GM12878 (cell line): ENCODE measurements around the gene KLF17. TPM values are rescaled to one million over a fixed set of nuclear protein-coding genes. Genes with fewer than 3 reads are reported as not detected.

ENCODE experiments used
- ATAC-seq: fragments of 200-7000 bp; cut with Tn5 transposase; 3 replicates; pipeline ENCODE4 v1.9.1; 2020; ENCODE audit warnings: mild to moderate bottlenecking, moderate library complexity
- BruUV-seq: library from RNA; stranded (reverse); fragments of 400-500 nt; replicated peaks from 2 replicates; lab custom pipeline; 2021; lab: Mats Ljungman, UMichigan
- CTCF ChIA-PET: fragments of 300-600 bp; sonication (Branson Sonifier 250); formaldehyde crosslinking; extraction: SDS; loops from one replicate; lab custom pipeline; 2021; ENCODE audit warnings: inconsistent platforms; lab: Yijun Ruan, JAX
- POLR2A ChIA-PET: fragments of 350-600 bp; formaldehyde crosslinking; extraction: SDS; loops from one replicate; lab custom pipeline; 2021; ENCODE audit warnings: inconsistent platforms; lab: Charles Lee
- RAD21 ChIA-PET: fragments of 300-600 bp; sonication (Branson Sonifier 250); formaldehyde crosslinking; loops from one replicate; lab custom pipeline; 2023; ENCODE audit warnings: antibody characterized with exemption; ENCODE audit not compliant: unreplicated experiment; lab: Charles Lee
- SMC1A ChIA-PET: fragments of 300-600 bp; sonication (Branson Sonifier 250); formaldehyde crosslinking; loops from one replicate; lab custom pipeline; 2023; ENCODE audit not compliant: unreplicated experiment, uncharacterized antibody; lab: Charles Lee
- DNase-seq: peaks from one replicate; pipeline ENCODE4 v3.0.0-alpha.2; 2011; ENCODE audit warnings: low read depth, low spot score
- FAIRE-seq: peaks from 3 replicates; lab custom pipeline; 2011; peaks lifted over from hg19 to GRCh38; lab: Jason Lieb, UNC
- H2AFZ ChIP-seq: 2 replicates; pipeline ENCODE4 v1.6.0; 2011; ENCODE audit warnings: low read depth, low read length, control low read depth; ENCODE audit not compliant: control insufficient read depth
- H3K27ac ChIP-seq: 2 replicates; pipeline ENCODE4 v1.5.1; 2011; ENCODE audit warnings: control low read depth; ENCODE audit not compliant: control insufficient read depth, insufficient read depth
- H3K27me3 ChIP-seq, 2 experiments: replicated peaks in 1 of 2; 2 replicates each; pipeline versions ENCODE4 v1.6.0 to v1.6.1; 2011; ENCODE audit warnings: low read length in 1 of 2; ENCODE audit not compliant: control insufficient read depth in 2 of 2, insufficient read depth in 2 of 2
- H3K36me3 ChIP-seq, 2 experiments: 2 replicates each; pipeline ENCODE4 v1.5.1; 2011; ENCODE audit warnings: low read length in 1 of 2; ENCODE audit not compliant: control insufficient read depth in 2 of 2, insufficient read depth in 2 of 2
- H3K4me1 ChIP-seq: 2 replicates; pipeline ENCODE4 v1.6.1; 2011; ENCODE audit warnings: mild to moderate bottlenecking, low read length, moderate library complexity, mixed read lengths; ENCODE audit not compliant: control insufficient read depth, insufficient read depth
- H3K4me2 ChIP-seq: 2 replicates; pipeline ENCODE4 v1.6.0; 2011; ENCODE audit warnings: control low read depth; ENCODE audit not compliant: control insufficient read depth, insufficient read depth
- H3K4me3 ChIP-seq: fragments of 200-600 bp; sonication (generic); 2 replicates; pipeline ENCODE4 v1.5.1; 2016
- H3K79me2 ChIP-seq: 2 replicates; pipeline ENCODE4 v1.6.0; 2011; ENCODE audit warnings: low read length; ENCODE audit not compliant: control insufficient read depth, insufficient read depth
- H3K9ac ChIP-seq: 2 replicates; pipeline ENCODE4 v1.8.0; 2011; ENCODE audit warnings: low read length, control low read depth, mixed read lengths; ENCODE audit not compliant: control insufficient read depth, insufficient read depth
- H3K9me3 ChIP-seq: replicated peaks from 3 replicates; pipeline ENCODE4 v1.5.1; 2011; ENCODE audit warnings: mild to moderate bottlenecking, low read length; ENCODE audit not compliant: control insufficient read depth, insufficient read depth
- H4K20me1 ChIP-seq: 2 replicates; pipeline ENCODE4 v1.6.0; 2011; ENCODE audit not compliant: control insufficient read depth, insufficient read depth
- CBFB ChIP-seq: IDR thresholded peaks from 2 replicates; pipeline ENCODE4 v1.6.1; 2016; ENCODE audit warnings: antibody characterized with exemption, low read depth
- CBX3 ChIP-seq: fragments of 200-600 bp; sonication (generic); IDR thresholded peaks from 2 replicates; pipeline ENCODE4 v1.6.1; 2016; ENCODE audit warnings: low read depth, borderline replicate concordance
- CHD2 ChIP-seq: IDR thresholded peaks from 2 replicates; pipeline ENCODE4 v1.6.1; 2011; ENCODE audit warnings: low read depth, low read length, improper control_type of control experiment, borderline replicate concordance
- CREB1 ChIP-seq: IDR thresholded peaks from 2 replicates; pipeline ENCODE4 v1.6.1; 2012; ENCODE audit warnings: low read depth, mild to moderate bottlenecking, inconsistent platforms
- ETV6 ChIP-seq, 2 experiments: fragments of 450-650 bp in 1 of 2; IDR thresholded peaks in 1 of 2; conservative IDR thresholded peaks in 1 of 2; 2 replicates each; pipeline ENCODE4 v1.6.1; 2014; ENCODE audit warnings: antibody characterized with exemption in 1 of 2, borderline replicate concordance in 1 of 2, low read depth in 1 of 2, mild to moderate bottlenecking in 1 of 2, moderate library complexity in 1 of 2
- NRF1 ChIP-seq: conservative IDR thresholded peaks from 2 replicates; pipeline ENCODE4 v1.6.1; 2011; ENCODE audit warnings: mild to moderate bottlenecking, low read depth, low read length, improper control_type of control experiment
- PAX8 ChIP-seq: fragments of 450-650 bp; IDR thresholded peaks from 2 replicates; pipeline ENCODE4 v1.6.1; 2017; ENCODE audit warnings: mild to moderate bottlenecking, moderate library complexity
- RFX5 ChIP-seq: IDR thresholded peaks from 2 replicates; pipeline ENCODE4 v1.6.1; 2011; ENCODE audit warnings: low read depth, low read length, improper control_type of control experiment
- TCF12 ChIP-seq: IDR thresholded peaks from 2 replicates; pipeline ENCODE4 v1.6.1; 2011; ENCODE audit warnings: low read depth, mild to moderate bottlenecking, low read length
- in situ Hi-C: fragments of 300-500 bp; cut with MboI; formaldehyde crosslinking; loops from 9 replicates; pipeline ENCODE4 v1.14.3; 2018; ENCODE audit warnings: mixed read lengths
- intact Hi-C: fragments of 100-400 bp; cut with micrococcal nuclease; formaldehyde crosslinking; loops from one replicate; pipeline ENCODE4 v1.14.2; 2022; ENCODE audit not compliant: unreplicated experiment
- polyA plus RNA-seq, 11 experiments: library from polyadenylated mRNA; depleted of rRNA in 4 of 11; unstranded in 6 of 11; stranded (reverse) in 5 of 11; fragments of >200 nt; fragmentation: Nextera tagmentation in 4 of 11; fragmentation: Illumina TruSeq in 1 of 11; extraction: Ambion mirVana in 4 of 11; extraction: Trizol in 1 of 11; gene quantifications; 1 replicate in 1 of 11; 2 replicates in 10 of 11; pipeline versions ENCODE4 v1.2.1 to v1.2.3, GENCODE V29; 2011 to 2016; ENCODE audit warnings: inconsistent platforms in 2 of 11, missing spikeins in 2 of 11, low read depth in 1 of 11
- total RNA-seq, 4 experiments: library from RNA; depleted of rRNA in 3 of 4; stranded (reverse); fragments of >200 nt in 3 of 4; fragmentation: Illumina TruSeq in 1 of 4; extraction: Trizol in 1 of 4; gene quantifications; 2 replicates each; pipeline versions ENCODE4 v1.2.1 to v1.2.3, GENCODE V29; 2013 to 2021

KLF17 gene
- total and polyA plus RNA-seq, 10 of the 15 experiments (the other 5 are each of a cell fraction or from before 2014, with no cell fraction given) = not detected

- CTCF ChIA-PET = no interaction called here
- Histone ChIP-seq H3K27ac (no peak overlapping the region), H3K9ac (no peak overlapping the region), H3K9me3 (no peaks in the 10 kb centered on the region), H3K79me2 (no peaks in the 10 kb centered on the region), H4K20me1 (no peaks in the 10 kb centered on the region), H2AFZ (no peak overlapping the region), H3K4me3 (no peak overlapping the region), H3K27me3 (no peaks in the 10 kb centered on the region), H3K36me3 (no peaks in the 10 kb centered on the region), H3K4me2 (no peak overlapping the region), H3K4me1 (no peaks in the 10 kb centered on the region)
- SMC1A ChIA-PET = no interaction called here
- TF ChIP-seq CHD2 (no peak), CBX3 (no peak), NRF1 (no peak), PAX8 (no peak), CBFB (no peak)
- ATAC-seq (no peak), DNase-seq (no peak), FAIRE-seq (no peak)
- intact Hi-C loops (no loop called here), in situ Hi-C loops (no loop called here)
- RAD21 ChIA-PET = no interaction called here
- POLR2A ChIA-PET = no interaction called here
- BruUV-seq = no TSS peak
Observed at GRCh38 chr1:44158871-44159270, 40.2 kb downstream of the KLF17 start.

GRCh38 chr1:44161546-44161945 is 42.9 kb downstream of the KLF17 start:
- ATAC-seq (no peak), FAIRE-seq (no peak), DNase-seq (no peak)
- ChIA-PET RAD21 (no interaction called here), POLR2A (no interaction called here), CTCF (no interaction called here), SMC1A (interaction anchor here (1.6 kb wide), 1 partner anchor 10 kb away, joined by 6 read pairs; no protein-coding TSS in a partner anchor)
- no peaks in the 10 kb centered on the region for H3K36me3 ChIP-seq
- H3K4me3 ChIP-seq = no peak overlapping the region
- H3K27me3 ChIP-seq = no peaks in the 10 kb centered on the region
- no peak overlapping the region for H2AFZ ChIP-seq
- no TSS peak for BruUV-seq
- H3K79me2 ChIP-seq = no peaks in the 10 kb centered on the region
- H3K4me1 ChIP-seq = no peaks in the 10 kb centered on the region
- no peaks in the 10 kb centered on the region for H3K9me3 ChIP-seq
- in situ Hi-C loops = no loop called here
- intact Hi-C loops = no loop called here
- H4K20me1 ChIP-seq = no peaks in the 10 kb centered on the region
- H3K4me2 ChIP-seq = no peak overlapping the region
- H3K9ac ChIP-seq = no peak overlapping the region
- no peak overlapping the region for H3K27ac ChIP-seq
- TF ChIP-seq ETV6 (conservative IDR thresholded peaks at IDR 0.05 in 1 of 2, IDR thresholded peaks at IDR 0.05 in 1 of 2; ENCODE audit: borderline replicate concordance in 1 of 2, low read depth in 1 of 2) = no peak
- TF ChIP-seq TCF12 = no peak
- no peak for TF ChIP-seq CREB1
- no peak for TF ChIP-seq RFX5
